Activated T-cell treated with anti-CD3 and anti-CD28 coated beads, Interleukin-2, amount 50 U/mL, for 1 hour (primary cell): ENCODE measurements around the gene HTR2A.
"Not testable (repeated sequence)": the region's sequence is repeated elsewhere in the genome, so short reads cannot be mapped to it uniquely, and the experiment has no call there.

Experiments
- DNase-seq: peaks from one replicate; pipeline ENCODE4 v3.0.0-alpha.2; 2020

HTR2A gene

DNA sequence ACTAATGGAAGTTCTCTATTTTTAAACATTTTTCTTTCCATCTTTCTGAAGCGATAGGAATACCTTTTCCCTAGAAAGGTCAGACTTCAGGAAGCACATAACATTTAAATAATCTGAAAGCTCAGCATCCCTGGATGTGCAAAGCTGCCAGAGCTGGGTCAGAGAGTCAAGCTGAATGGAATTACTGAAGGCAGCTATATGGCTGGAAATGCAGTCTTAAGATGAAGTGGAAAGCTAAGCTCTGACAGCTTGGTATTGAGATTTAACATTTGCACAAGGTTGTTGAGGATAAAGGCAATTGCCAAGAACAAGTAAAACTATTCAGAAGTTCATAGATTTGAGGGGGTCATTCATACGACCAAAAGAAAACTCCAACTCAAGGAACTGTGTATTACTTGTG is 28.8 kb downstream of the HTR2A start:
- DNase-seq: no peak

GRCh38 chr13:46866150-46866549 is 30.7 kb downstream of the HTR2A start:
- no peak for DNase-seq

- no peak for DNase-seq
Measured at GRCh38 chr13:46864941-46865340, 31.9 kb downstream of the HTR2A start.

GRCh38 chr13:46861959-46862358 is 34.9 kb downstream of the HTR2A start:
- DNase-seq: no peak

DNA sequence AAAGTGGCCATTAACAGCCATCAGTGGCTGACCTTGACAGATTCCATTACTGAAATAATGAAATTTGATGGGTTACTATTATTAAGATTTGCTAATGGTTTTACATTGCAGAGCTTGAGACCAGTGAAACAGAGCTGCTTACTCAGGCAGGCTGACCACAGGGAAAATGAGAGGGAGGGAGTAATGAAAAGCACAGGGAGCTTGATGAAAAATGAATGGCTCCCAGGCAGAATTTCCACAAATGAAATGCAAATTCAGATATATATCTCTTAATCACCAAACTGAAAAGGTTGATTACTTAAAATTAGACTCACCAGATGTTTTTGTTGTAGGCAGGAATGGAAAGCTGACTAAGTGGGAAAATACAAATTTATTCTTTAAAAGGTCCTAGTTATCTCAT is 36.1 kb downstream of the HTR2A start:
- DNase-seq: no peak

DNA sequence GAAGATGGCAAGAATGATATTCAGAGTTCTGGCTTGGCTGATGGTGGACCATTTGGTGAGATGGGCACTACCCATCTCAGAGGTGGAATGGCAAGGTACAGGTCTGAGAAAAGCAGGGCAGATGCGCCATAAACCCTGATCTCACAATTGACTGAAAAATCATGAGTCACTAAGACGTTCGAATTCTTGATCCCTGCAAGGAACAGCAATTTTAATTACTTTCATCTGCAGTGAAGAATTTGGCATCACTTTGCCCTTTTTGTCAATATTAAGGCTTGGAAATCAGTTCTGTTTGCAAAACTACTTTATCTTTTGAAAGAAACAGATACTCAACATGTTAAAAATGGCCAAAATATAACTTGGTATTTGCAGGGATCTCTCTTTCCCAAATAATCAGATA is 38.1 kb downstream of the HTR2A start:
- no peak for DNase-seq

DNA sequence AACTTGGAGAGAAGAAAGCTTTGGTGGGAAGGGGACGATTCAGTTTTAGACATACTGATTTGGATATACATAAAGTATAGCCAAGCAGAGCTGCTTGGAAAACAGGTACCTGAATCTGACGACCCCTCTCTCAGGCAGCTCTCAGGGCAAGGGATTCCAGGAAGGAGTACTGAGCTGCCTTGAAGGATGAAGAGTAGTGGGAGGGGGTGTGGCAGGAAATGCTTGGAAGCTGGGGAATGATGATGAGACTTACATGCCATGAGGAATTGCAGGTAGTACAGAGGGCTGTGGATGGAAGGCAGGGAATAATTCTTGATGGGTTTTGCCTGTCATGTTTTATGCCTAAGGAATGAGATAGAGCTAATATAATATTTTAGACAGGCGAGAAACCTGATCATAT is 38.7 kb downstream of the HTR2A start:
- DNase-seq: no peak

DNA sequence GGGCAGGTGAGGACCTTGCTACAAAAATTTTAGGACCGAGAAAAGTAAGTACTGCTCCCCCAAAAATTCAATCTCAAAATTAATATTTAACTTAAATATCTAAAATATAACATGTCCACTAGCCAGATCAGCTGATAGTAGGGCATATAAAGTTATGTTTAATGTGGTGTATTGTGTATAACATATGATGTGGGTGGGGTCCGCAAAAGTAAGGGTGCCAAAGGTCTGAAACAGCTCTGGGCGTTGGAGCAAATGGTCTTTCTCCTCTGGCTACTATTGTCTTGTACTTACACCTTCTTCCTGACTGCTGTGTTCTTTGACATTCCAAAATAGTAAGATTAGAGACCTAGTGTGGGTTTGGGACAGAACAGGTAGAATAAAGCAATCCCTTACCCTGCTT is 41.2 kb downstream of the HTR2A start:
- DNase-seq: no peak

DNA sequence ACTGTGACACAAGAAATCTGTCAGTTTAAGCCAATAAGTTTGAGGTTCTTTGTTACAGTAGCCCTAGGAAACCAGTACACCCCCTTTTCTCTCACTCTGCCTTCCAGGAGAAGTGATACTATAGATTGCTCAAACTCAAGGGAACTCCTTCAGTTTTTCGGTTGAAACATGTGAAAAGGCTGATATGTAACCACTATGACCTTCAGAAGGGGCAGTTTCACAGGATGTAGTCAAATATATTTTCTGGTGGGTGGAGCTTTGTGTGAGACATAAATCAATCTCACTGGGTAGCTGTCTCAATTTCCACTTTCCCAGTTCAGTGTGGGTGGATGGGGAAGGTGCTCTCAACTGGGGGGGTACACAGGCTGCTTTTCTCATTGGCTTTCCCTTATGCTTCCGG is 41.7 kb downstream of the HTR2A start:
- no peak for DNase-seq

DNA sequence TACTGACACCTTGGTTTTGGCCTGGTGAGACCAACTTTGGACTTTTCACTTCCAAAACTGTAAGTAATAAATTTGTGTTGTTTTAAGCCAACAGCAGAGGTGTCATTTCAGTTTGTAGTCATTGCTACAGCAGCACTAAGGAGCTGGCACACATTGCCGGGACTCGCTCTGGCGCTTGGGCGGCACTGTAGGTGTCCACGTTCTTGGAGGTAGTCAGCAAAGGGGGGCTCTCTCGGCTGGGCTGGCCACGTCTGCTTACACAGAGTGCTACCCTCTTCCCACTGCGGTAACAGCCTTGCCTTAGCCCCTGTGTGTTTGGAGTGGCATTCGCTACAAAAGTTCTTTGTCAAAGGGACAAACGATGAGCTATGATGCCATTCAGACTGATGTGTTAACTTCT is 44.7 kb downstream of the HTR2A start:
- no peak for DNase-seq

- no peak for DNase-seq
Measured at GRCh38 chr13:46850214-46850613, 46.6 kb downstream of the HTR2A start.

- no peak for DNase-seq
Measured at GRCh38 chr13:46846726-46847125, 50.1 kb downstream of the HTR2A start.

- DNase-seq: no peak
Measured at GRCh38 chr13:46845146-46845545, 51.7 kb downstream of the HTR2A start.

DNA sequence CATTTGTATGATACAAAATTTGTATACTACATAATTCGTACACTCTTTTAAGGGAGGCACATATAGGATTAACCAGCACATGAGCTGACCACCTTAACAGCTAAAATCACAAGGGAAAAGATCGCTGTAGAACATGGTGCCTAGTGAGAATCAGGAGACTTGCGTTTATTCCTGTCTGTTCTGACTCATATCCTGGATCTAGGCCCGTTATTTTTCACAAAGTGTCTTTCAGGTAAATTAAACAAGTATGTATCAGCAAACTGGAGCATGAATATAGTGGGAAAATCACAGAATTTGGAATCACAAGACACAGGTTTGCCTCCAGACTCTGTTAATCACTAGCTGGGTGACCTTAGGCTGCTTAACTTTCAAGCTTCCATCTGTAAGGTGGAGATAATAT is 52.4 kb downstream of the HTR2A start:
- DNase-seq: no peak

DNA sequence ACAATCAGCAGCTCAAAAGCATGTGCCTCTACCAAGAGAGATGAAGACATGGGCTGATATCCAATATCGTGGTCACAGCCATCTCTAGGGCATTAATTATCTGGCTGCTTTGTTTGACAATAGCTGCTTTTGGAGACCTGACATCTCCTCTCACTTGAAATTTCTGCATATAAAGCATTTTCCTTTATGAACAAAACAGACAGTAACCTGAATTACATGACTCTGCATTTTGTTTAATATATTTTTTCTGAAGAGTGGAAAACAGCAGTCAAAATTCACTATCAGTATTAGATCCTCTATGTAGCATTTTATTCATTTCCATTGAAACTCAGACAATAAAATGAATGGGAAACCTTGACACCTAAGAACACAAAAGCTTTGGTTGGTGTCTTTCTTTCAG is 57.5 kb downstream of the HTR2A start:
- no peak for DNase-seq

- no peak for DNase-seq
Measured at GRCh38 chr13:46834657-46835056, 62.2 kb downstream of the HTR2A start.

DNA sequence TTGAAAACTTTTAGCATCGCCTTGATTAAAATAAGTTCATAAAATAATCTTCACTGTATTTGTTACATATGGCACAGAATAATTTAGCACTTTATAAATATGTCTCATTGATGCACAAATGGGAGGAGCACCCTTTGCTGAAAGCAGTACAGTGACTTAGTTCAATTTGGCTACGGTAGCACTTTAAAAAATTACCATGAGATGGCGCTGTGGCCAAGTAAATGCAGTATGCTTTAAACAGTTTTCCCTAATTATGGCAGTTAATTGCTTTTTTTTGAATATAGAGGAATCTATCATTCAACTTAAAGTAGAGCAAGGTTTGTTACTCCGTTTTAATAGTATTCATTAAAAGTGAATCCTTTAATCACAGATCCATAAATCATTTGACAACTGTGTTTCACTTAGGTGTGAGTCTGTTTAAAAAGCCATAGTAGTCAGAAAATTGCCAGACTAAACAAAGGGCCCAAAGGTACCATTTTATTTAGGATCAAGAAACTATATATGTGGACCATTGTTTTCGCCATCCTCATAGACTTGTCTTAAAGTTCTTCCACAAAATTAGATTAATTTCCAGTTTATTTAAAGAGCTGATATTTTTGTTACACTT is 65.2 kb downstream of the HTR2A start:
- no peak for DNase-seq

DNA sequence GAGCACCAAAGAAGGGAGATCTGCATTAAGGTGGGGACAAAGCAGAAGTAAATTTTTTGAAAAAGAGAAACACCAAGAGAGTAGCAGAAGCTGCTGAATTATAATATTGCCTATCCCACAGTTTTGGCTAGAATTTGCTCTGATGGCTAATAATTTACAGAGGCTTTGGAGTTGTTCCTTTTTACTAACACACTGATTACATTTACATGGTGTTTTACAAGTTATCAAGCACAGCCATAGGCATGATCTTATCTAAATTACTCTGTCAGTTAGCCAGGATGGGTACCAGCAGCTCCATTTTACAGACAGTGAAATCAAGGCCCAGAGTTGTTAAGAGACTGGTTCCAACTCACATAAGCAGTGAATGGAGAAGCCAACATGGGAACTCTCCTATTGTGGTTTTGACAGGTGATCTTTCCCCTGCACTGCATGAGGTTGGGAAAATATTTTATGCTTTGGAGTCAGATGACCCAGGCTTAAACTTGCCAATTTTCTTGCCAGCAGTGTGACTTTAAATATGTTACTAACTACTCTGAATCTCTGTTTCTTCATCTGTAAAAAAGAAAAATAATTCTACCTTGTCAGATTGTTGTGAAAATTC is 66.3 kb downstream of the HTR2A start:
- no peak for DNase-seq

- DNase-seq: no peak
Measured at GRCh38 chr13:46822551-46822950, 74.3 kb downstream of the HTR2A start.

DNA sequence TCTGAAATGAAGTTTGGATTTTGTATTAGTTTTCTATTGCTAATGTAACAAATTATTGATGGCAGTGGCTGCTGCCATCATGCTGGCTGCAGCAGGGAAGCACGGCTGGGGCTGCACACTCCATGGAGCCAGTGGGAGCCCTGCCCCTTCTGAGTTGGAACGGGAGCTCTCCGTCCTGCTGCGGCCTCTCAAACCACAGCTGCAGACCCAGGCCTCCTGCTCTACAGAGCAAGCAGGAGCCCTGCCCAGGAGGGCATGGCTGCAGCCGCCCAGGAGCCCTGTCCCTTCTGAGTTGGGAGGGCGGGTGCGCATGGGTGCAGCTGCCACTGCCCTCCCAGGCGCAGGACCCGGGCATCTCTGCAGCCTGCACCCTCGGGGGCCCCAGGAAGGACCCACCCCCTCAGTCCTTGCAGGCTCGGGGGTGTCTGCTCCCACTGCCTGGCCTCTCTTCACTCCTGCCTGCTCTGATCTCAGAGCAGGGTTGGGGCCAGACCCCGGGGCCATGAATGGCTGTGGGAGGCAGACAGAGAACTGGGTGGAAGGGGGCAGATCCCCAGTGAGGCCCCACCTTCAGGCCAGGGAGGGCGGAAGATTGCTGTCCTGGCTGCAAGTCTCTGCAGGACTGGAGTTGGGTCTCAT is 78.9 kb downstream of the HTR2A start:
- DNase-seq: no peak

GRCh38 chr13:46817095-46817494 is 79.8 kb downstream of the HTR2A start:
- no peak for DNase-seq

GRCh38 chr13:46816371-46816770 is 80.5 kb downstream of the HTR2A start:
- no peak for DNase-seq

GRCh38 chr13:46812301-46812797 is 84.5 kb downstream of the HTR2A start:
- no peak for DNase-seq

GRCh38 chr13:46810440-46810839 is 86.4 kb downstream of the HTR2A start:
- DNase-seq: no peak

DNA sequence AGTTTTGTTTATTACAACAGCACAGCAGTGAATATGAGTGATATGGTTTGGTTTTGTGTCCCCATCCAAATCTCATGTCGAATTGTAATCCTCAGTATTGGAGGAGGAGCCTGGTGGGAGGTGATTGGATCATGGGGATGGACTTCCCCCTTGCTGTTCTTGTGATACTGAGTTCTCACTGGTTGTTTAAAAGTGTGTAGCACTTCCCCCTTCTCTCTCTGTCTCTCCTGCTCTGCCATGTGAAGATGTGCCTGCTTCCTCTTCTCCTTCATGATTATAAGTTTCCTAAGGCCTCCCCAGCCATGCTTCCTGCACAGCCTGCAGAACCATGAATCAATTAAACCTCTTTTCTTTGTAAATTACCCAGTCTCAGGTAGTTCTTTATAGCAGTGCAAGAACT is 91.9 kb downstream of the HTR2A start:
- not testable (repeated sequence) for DNase-seq
